HG03432 (cell line): ENCODE data around the gene STRAP.
"Not testable (repeated sequence)": the region's sequence is repeated elsewhere in the genome, so short reads cannot be mapped to it uniquely, and the experiment has no call there.

Experiments used
- ATAC-seq: cut with Tn5 transposase; IDR thresholded peaks from one replicate; pipeline ENCODE4 v1.9.1; 2021; ENCODE audit warnings: mild to moderate bottlenecking, moderate library complexity; ENCODE audit not compliant: unreplicated experiment

The STRAP gene

DNA sequence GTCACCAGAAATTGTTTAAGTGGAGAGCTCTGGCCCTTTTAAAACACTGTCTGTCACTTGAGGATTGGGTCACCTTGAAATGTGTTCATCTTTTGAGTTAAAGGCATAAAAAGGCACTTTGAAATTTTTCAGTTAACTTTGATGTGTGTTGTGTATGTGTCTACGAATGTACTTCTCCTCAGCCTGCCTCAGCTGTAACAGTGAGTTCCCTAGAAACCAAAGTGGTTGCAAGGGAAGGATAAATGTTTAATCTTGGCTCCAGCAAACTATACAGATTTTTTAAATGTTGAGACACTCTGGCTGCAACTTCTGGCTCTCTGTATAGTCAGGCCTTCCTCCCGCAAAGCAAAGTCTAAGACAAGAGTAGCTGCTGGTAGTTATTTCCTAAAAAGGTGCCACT lies 37.2 kb downstream of the STRAP start:
- no peak for ATAC-seq

DNA sequence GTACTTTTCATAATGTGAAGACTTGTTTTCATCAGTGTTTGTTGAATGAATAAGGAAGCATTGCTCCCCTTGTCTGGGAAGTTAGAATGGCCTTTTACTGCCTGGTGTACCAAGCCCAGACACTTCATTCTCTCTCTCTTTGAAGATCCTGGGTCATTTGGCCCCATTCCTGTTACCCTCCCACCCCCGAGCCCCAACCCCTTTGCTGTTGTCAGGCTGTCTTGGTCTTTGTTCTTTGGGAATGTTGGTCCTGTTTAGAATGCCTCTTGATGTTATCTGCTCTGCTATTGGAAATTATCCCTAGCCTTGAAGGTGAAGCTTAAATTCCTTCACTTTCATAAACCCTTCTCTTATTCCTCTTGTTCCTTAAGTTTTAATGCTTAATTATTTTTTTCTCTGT lies 42.8 kb downstream of the STRAP start:
- ATAC-seq: no peak

DNA sequence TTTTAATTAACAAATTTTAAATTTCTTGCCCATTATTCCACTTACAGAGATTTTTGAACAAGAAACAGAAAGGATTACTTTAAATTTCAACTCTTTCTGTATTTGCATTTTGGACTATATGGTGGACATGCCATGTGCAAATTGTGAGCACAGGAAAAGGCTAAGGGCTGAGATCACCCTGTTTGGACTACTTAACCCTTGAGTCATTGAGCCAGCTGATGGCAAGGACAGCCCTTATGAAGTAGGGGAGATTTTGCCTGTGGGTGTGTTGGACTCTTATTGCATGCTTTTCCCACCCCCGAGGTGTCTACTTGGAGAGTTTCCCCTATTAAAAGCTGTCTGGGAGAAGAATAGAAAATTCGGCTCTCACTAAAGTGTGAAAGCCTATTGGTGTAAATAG lies 46.2 kb downstream of the STRAP start:
- ATAC-seq: no peak

DNA sequence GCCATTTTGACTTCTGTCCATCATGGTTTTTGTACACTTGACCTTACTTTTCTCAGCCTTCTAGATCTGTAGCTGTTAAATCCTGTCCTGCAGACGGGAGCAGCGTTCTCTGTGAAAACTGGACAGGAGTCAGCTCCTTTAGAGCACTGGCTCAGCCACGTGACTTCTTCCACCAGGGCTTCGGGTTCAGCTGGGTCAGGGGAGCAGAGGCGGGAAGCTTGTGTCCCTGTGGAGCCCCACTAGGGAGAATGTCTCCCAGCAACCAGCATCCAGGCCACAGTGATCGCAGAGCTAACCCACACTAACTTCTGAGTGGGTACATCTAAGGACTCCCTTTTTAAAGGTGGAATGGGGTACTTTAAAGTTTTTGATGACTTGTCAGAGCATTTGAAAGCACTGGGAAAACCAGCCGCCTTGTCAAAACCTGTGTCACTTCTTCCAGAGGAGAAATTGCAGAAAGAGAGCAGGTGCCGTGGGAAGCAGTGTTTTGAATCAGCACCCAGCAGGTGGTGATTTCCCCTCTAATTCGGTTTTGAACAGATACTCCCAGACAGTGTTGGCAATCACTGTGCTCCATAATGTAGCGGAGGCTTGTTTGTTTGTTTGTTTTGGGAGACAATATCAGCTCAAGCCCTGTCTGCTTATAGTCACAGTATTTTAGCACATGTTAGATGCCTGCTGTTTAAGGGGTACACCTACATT lies 46.8 kb downstream of the STRAP start:
- no peak for ATAC-seq

DNA sequence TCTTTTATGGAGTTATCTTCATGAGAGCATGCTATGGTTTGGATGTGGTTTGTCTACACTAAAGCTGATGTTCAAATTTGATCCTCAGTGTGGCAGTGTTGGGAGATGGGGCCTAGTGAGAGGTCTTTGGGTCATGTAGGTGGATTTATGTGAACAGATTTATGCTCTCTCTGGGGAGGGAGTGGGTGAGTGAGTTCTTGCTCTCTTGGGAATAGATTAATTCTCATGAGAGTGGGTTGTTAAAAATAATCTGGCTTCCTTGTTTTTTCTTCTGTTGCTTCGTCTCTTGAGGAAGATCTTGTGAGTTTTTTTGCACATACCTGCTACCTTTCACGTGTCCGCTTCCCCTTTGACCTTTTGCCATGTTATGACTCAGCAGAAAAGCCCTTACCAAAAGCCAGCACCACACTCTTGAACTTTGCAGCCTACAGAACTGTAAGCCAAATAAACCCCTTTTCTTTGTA lies 49.4 kb downstream of the STRAP start:
- ATAC-seq: peak; percentile 80

DNA sequence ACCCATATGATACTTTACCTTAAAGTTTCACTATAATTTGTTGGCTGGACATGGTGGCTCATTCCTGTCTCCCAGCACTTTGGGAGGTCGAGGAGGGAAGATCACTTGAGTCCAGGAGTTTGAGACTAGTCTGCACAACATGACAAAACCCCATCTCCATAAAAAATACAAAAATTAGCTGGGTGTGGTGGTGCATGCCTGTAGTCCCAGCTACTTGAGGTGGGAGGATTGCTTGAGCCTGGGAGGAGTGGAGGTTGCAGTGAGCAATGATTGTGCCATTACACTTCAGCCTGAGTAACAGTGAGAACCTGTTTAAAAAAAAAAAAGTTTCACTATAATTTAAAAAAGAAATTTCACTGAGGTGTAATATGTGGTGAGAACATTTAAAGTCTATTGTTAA lies 50.1 kb downstream of the STRAP start:
- no peak for ATAC-seq

DNA sequence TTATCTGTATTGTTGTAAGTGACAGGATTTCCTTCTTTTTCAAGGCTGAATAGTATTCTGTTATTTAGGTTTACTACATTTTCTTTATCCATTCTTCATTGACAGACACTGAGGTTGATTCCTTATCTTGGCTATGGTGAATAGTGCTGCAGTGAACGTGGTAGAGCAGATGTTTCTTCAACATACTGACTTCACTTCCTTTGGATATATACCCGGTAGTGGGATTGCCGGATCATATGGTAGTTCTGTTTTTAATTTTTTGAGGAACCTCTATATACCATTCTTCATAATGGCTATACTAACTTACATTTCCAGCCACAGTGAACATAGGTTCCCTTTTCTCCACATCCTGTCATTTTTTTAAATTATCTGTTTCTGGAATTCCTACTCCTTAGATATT lies 50.8 kb downstream of the STRAP start:
- ATAC-seq: no peak

DNA sequence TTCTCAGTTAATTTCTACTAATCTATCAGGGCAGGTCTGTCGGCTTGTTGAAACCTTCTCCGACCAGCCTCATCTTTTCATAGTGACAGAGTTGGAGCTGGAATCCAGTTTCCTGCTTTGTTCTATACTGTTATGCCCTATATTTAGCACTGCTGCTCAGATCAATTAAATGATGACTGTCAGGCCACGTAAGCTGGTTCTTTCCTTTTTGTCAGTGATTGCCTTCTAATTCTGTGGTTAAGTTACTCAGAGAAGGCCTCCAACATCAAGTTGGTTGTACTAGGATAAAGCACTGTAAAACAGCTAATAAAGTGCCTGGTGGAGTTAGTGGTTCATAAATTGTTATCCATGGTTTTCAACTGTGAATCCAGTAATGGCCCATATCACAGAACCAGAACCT lies 51.6 kb downstream of the STRAP start:
- no peak for ATAC-seq

DNA sequence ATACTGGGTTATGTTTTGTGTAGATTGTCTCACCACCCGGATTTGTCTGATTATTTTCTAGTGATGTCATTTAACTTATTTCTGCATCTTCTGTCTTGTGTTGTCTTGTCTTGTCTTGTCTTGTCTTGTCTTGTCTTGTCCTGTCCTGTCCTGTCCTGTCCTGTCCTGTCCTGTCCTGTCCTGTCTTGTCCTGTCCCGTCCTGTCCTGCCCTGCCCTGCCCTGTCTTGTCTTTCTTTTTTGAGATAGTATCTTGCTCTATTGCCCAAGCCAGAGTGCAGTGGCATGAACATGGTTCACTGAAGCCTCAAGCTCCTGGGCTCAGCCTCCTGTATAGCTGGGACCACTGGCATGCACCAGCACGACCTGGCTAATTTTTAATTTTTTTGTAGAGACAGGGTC lies 54.6 kb downstream of the STRAP start:
- no peak for ATAC-seq

DNA sequence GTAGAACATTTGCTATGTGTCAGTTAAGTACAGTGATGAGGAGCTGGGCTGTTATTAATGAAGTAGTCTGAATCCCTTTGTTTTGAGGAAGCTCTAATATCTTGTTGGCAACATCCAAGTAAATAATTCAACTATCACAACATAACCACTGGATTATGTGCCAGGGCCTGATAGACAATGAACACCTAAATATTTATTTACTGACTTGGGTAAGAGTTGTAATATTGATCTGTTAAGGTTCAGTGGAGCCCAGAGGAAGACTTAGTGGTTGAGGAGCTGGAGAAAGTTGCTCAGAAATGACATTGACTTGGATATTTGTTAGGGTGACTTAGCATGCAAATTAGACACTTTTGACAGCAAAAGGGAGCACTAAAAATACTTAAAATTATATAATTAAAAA lies 55.7 kb downstream of the STRAP start:
- ATAC-seq: no peak

DNA sequence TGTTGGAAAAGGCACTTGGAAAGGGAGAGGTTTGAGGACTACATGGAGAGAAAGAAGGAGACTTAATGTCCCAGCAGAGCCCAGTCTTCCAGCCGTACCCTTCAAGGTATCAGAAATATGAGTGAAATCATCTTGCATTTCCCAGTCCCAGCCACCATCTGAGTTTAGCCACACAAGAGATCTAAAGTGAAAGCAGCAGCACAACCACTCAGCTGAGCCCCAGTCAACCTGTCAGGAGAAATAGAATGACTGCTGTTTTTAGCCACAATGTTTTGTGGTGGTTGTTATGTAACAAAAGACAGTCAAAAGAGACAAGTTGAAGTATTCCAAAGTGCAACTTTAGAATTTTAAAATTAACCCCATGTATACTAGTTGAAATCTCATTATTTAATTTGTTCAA lies 56.9 kb downstream of the STRAP start:
- ATAC-seq: no peak

DNA sequence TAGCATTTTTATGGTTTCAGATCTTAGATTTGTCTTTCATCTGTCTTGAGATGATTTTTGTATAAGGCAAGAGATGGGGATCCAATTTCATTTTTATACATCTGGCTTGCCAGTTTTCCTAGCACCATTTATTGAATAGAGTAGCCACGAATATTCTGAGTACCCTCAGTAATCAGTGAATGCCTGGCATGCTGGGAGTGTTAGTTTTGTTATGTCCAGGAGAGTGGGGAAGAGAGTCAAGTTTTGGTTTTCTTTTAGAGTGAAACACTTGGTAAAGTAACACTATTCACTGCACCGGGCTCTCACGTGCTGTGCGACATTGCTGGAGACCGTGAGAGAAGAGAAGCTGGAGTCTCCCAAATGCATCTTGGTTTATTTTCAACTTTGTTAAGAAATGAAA lies 60.3 kb downstream of the STRAP start:
- ATAC-seq: no peak

DNA sequence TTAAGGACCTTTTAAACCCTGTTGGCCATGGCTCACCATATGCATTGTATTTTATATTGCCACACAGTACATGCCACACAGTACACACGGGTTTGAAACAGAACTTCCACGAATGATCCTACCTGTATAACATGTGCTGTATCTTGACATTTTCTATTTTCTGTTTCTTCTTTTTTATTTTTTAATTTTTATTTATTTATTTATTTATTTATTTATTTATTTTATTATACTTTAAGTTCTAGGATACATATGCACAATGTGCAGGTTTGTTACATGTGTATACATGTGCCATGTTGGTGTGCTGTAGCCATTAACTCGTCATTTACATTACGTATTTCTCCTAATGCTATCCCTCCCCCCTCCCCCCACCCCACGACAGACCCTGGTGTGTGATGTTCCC lies 61.3 kb downstream of the STRAP start:
- not testable (repeated sequence) for ATAC-seq

DNA sequence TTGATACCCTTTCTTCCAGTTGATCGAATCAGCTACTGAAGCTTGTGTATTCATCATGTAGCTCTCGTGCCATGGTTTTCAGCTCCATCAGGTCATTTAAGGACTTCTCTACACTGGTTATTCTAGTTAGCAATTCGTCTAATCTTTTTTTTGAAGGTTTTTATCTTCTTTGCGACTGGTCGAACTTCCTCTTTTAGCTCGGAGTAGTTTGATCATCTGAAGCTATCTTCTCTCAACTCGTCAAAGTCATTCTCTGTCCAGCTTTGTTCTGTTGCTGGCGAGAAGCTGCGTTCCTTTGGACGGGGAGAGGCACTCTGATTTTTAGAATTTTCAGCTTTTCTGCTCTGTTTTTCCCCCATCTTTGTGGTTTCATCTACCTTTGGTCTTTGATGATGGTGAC lies 66.3 kb downstream of the STRAP start:
- not testable (repeated sequence) for ATAC-seq
